ENCODE measurements around the gene CCL8.

The CCL8 gene

GRCh38 chr17:34368196-34368945 is 49.1 kb downstream of the CCL8 start:
- no peak for DNase-seq

DNA sequence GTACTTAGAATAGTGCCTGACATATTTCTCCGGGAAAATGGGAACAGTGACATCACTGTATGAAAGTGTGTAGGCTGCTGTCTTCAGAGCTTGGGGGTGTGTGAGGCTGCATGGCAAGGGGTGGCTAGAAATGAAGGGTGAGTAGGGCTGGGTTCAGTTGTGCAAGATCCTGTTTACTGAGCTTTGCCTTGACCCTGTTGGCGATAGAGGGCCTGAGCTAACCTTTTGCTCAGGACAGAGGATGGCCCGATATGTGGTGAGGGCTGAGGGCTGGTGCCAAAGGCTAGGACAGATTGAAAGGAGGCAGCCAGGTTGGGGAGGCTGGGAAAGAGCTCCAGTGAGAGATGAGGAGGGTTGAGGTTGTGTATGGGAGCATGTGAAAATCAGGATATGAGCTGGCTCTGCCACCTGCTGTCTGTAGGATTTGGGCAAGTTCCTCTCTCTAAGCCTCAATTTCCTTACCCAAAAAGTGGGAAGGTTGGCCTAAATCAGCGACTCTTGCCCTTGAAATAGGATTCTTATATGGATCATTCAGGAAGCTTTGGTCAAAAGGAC is 49.8 kb downstream of the CCL8 start:
- no peak for DNase-seq

DNA sequence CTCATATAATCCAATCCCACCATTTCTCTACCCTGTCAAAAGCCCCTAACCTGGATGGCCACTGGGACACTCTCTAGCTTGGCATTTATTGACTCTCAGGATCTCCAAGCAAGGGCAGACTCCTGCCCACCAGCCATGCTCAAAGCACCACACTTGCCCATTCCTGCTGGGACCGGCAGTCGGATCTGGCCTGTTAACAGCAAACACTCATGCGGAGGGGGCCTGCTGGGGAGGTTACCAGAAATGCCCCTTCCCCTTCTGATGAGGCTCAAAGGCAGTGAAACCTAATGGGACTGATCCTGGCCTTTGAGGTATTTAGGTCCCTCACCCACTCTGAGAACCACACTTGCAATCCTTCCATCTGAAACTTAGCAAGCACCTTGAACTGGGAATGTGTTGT is 50.3 kb downstream of the CCL8 start:
- no peak for DNase-seq

GRCh38 chr17:34370376-34370996 is 51.3 kb downstream of the CCL8 start:
- DNase-seq: no peak

DNA sequence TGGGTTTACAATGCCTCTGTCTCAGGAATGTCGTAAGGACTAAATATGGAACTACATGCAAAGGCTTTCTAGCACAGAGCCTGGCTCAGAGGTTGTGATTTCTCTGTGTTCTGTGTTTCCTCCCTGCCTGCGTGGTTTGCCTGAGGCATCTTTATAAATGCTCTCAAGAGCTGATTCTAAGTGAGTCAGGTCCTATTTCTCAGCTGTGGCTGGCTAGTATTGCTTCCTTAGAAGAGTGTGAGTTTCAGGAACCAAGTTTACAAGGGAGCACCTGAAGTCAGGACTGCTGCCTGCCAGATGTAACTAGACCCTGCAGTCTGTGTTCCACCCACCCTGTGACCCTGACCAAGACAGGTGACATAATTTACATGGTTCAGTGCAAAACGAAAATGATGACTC is 51.8 kb downstream of the CCL8 start:
- peak; percentile 10 for DNase-seq
